Endothelial cell of umbilical vein (primary cell): Measurements from ENCODE around the gene TRIM50. TPM values are rescaled to one million over a fixed set of nuclear protein-coding genes. Genes with fewer than 3 reads are reported as not detected.
"Not testable (repeated sequence)": the region's sequence is repeated elsewhere in the genome, so short reads cannot be mapped to it uniquely, and the experiment has no call there.

Experiments
- BruUV-seq: library from RNA; stranded (reverse); fragments of 400-500 nt; replicated peaks from 2 replicates; lab custom pipeline; 2021; lab: Mats Ljungman, UMichigan
- CTCF ChIA-PET: fragments of 300-600, 350-600 bp; sonication (Branson Sonifier 250); formaldehyde crosslinking; loops from one replicate; lab custom pipeline; 2021; ENCODE audit warnings: antibody characterized with exemption, inconsistent platforms; lab: Charles Lee
- POLR2A ChIA-PET: fragments of 300-600, 350-600 bp; sonication (Branson Sonifier 250); formaldehyde crosslinking; loops from one replicate; lab custom pipeline; 2021; ENCODE audit warnings: antibody characterized with exemption, inconsistent platforms; lab: Charles Lee
- DNase-seq: peaks from one replicate; pipeline ENCODE4 v3.0.0-alpha.2; 2011; ENCODE audit warnings: low read depth, low spot score
- FAIRE-seq: peaks from 2 replicates; lab custom pipeline; 2011; peaks lifted over from hg19 to GRCh38; lab: Jason Lieb, UNC
- H2AFZ ChIP-seq: 2 replicates; pipeline ENCODE4 v1.6.0; 2012; ENCODE audit warnings: low read depth, low read length, control low read depth, inconsistent platforms
- H3K27ac ChIP-seq: 2 replicates; pipeline ENCODE4 v1.5.1; 2011; ENCODE audit warnings: low read depth, mild to moderate bottlenecking, control low read depth, low read length, moderate library complexity; ENCODE audit not compliant: insufficient read depth
- H3K27me3 ChIP-seq, 2 experiments: 2 replicates each; pipeline versions ENCODE4 v1.6.0 to v1.6.1; 2011; ENCODE audit warnings: low read length in 2 of 2, mixed read lengths in 1 of 2; ENCODE audit not compliant: control insufficient read depth in 2 of 2, insufficient read depth in 2 of 2
- H3K36me3 ChIP-seq, 2 experiments: 2 replicates in 1 of 2; 3 replicates in 1 of 2; pipeline ENCODE4 v1.5.1; 2011; ENCODE audit warnings: low read length in 2 of 2, mild to moderate bottlenecking in 1 of 2, moderate library complexity in 1 of 2; ENCODE audit not compliant: control insufficient read depth in 2 of 2, insufficient read depth in 2 of 2; ENCODE audit errors: extremely low read depth in 1 of 2
- H3K4me1 ChIP-seq: 3 replicates; pipeline ENCODE4 v1.5.1; 2011; ENCODE audit warnings: mild to moderate bottlenecking, low read length; ENCODE audit not compliant: control insufficient read depth, insufficient read depth; ENCODE audit errors: extremely low read depth
- H3K4me2 ChIP-seq: 2 replicates; pipeline ENCODE4 v1.6.1; 2011; ENCODE audit warnings: low read length, control low read depth, mixed read lengths; ENCODE audit not compliant: insufficient read depth
- H3K4me3 ChIP-seq, 3 experiments: fragments of 200-600 bp in 1 of 3; sonication (generic), shearing (Covaris generic) in 1 of 3; replicated peaks in 1 of 3; 2 replicates each; pipeline ENCODE4 v1.5.1; 2011 to 2016; ENCODE audit warnings: control low read depth in 3 of 3, low read length in 3 of 3, mild to moderate bottlenecking in 2 of 3, inconsistent platforms in 1 of 3, low read depth in 1 of 3, moderate library complexity in 1 of 3; ENCODE audit not compliant: insufficient read depth in 1 of 3
- H3K79me2 ChIP-seq: 2 replicates; pipeline ENCODE4 v1.6.0; 2012; ENCODE audit warnings: low read length, inconsistent platforms; ENCODE audit not compliant: control insufficient read depth, insufficient read depth
- H3K9ac ChIP-seq: replicated peaks from 2 replicates; pipeline ENCODE3; 2011; ENCODE audit warnings: low read length, control low read depth; ENCODE audit not compliant: insufficient read depth; ENCODE audit errors: extremely low read depth
- H3K9me1 ChIP-seq: replicated peaks from 3 replicates; pipeline ENCODE4 v1.6.0; 2011; ENCODE audit warnings: mild to moderate bottlenecking, low read length; ENCODE audit not compliant: control insufficient read depth, insufficient read depth; ENCODE audit errors: extremely low read depth
- H3K9me3 ChIP-seq: replicated peaks from 2 replicates; pipeline ENCODE4 v1.5.1; 2012; ENCODE audit warnings: low read length, inconsistent platforms; ENCODE audit not compliant: control insufficient read depth, insufficient read depth
- H4K20me1 ChIP-seq: replicated peaks from 2 replicates; pipeline ENCODE3; 2011; ENCODE audit warnings: mild to moderate bottlenecking, low read length; ENCODE audit not compliant: control insufficient read depth, insufficient read depth; ENCODE audit errors: extremely low read depth
- CTCF ChIP-seq, 2 donors: IDR thresholded peaks; 1 replicate in 1 of 2; 2 replicates in 1 of 2; pipeline ENCODE4 v1.5.1; 2011; ENCODE audit warnings: low read length in 2 of 2, mild to moderate bottlenecking in 2 of 2, moderate library complexity in 2 of 2, control low read depth in 1 of 2, inconsistent platforms in 1 of 2, low read depth in 1 of 2; ENCODE audit not compliant: insufficient read depth in 1 of 2; ENCODE audit errors: extremely low read depth in 1 of 2
- dilution Hi-C: fragments of 300-500 bp; cut with MboI; formaldehyde crosslinking; loops from one replicate; pipeline ENCODE4 v1.15.0; 2019; ENCODE audit warnings: low sequenced_read_pairs; ENCODE audit not compliant: extremely low pct_ligation_motif_present
- intact Hi-C: fragments of 100-400 bp; cut with micrococcal nuclease; formaldehyde crosslinking; loops from one replicate; pipeline ENCODE4 v1.10.0; 2022
- polyA plus RNA-seq, 4 experiments: library from polyadenylated mRNA; depleted of rRNA in 3 of 4; stranded (reverse) in 3 of 4; unstranded in 1 of 4; fragments of >200 nt; gene quantifications; 2 replicates each; pipeline versions ENCODE4 v1.2.1 to v1.2.3, GENCODE V29; 2011 to 2012; ENCODE audit warnings: missing spikeins in 1 of 4
- total RNA-seq: library from RNA; stranded (reverse); gene quantifications from 2 replicates; pipeline ENCODE4 v1.2.3, GENCODE V29; 2021

The TRIM50 gene
- total and polyA plus RNA-seq, 2 donors (not counting 3 experiments of a cell fraction or from before 2014, with no cell fraction given): not detected

DNA sequence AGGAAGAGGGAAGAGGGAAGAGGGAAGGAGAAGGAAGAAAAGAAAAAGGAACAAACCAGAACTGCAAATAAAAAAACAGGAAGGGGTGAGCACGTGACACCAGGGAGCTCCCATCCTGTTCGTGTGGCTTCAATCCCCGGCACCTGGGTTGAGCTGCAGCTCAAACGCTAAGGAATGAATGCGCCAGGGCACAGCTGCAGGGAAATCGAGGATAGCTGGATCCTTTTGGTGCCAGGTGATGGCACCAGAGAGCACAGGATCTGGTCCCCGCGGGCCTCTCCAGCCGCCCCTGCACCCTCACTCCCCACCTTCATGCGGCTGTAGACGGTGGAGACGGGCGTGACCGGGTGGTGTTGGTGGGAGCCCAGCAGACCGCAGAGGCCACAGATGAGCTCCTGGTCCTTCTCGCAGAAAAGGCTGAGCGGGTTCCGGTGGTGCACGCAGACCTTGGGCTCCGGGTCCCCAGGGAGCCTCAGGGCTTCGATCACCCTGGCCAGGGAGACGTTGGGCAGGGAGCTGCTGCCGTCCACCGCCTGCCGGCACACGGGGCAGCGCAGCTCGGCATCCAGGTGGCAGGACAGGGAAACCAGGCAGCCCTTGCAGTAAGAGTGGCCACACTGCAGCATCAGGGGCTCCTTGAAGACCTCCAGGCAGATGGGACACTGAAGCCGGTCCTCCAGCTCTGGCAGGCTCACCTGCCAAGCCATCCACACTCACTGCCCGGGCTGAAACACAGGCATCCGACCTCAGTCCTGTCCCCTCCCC is 3.6 kb downstream of the TRIM50 start:
- H3K27me3 ChIP-seq, H4K20me1 ChIP-seq, H3K9ac ChIP-seq, BruUV-seq, H3K4me1 ChIP-seq, H3K4me3 ChIP-seq, H3K36me3 ChIP-seq, H3K27ac ChIP-seq, H3K79me2 ChIP-seq, POLR2A ChIA-PET, H3K9me1 ChIP-seq, H3K4me2 ChIP-seq, dilution Hi-C loops, H3K9me3 ChIP-seq: not testable (repeated sequence)
- intact Hi-C loops: loop anchor here (1.0 to 5.0 kb wide), 2 partner anchors 113 to 128 kb away; no protein-coding TSS in a partner anchor
- DNase-seq (peak; percentile 51), FAIRE-seq (peak; percentile 49)
- CTCF ChIA-PET: interaction anchor here (0.6 to 5.0 kb wide), 17 partner anchors 10 to 410 kb away, joined by 3 to 75 read pairs (median 5); partner anchors contain the start of gene NSUN5
- peak; percentile 31 to 72 for TF ChIP-seq CTCF (IDR thresholded peaks at IDR 0.05; ENCODE audit: extremely low read depth in 1 of 2, insufficient read depth in 1 of 2, low read depth in 1 of 2, low read length in 2 of 2)
- peak overlapping the region; percentile 7 for H2AFZ ChIP-seq

GRCh38 chr7:73323434-73324080 is 4.3 kb downstream of the TRIM50 start:
- dilution Hi-C loops, H4K20me1 ChIP-seq, BruUV-seq, H3K9me3 ChIP-seq, H3K27ac ChIP-seq, H3K4me2 ChIP-seq, POLR2A ChIA-PET, H3K4me3 ChIP-seq, H3K9ac ChIP-seq, H3K9me1 ChIP-seq, H3K4me1 ChIP-seq, H3K36me3 ChIP-seq, FAIRE-seq, H3K79me2 ChIP-seq, H3K27me3 ChIP-seq, DNase-seq: not testable (repeated sequence)
- peak overlapping the region; percentile 7 for H2AFZ ChIP-seq
- CTCF ChIA-PET: interaction anchor here (0.6 to 5.0 kb wide), 17 partner anchors 10 to 411 kb away, joined by 3 to 75 read pairs (median 5); partner anchors contain the start of gene NSUN5
- intact Hi-C loops: loop anchor here (1.0 to 5.0 kb wide), 2 partner anchors 114 to 129 kb away; no protein-coding TSS in a partner anchor

DNA sequence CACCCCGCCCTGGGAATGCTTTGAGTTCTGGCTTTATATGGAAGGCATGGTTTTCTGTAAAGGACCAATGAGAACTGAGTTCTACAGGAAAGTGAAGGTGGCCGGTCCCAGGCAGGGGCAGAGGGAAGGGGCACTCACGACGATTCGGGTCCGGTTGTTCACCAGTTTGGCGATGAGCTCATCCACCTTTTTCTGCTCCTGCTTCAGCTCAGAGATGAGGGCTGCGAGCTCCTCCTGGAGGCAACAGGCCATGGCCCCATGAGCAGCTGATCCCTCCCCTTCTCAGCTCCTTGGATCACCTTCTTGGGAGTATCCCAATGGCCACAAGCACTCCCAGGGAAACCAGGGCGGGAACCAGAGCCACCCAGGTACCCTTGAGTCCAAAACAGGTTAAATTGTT is 7.9 kb downstream of the TRIM50 start:
- H3K9me1 ChIP-seq, DNase-seq, H3K27ac ChIP-seq, H3K9me3 ChIP-seq, H3K4me2 ChIP-seq, H4K20me1 ChIP-seq, H3K9ac ChIP-seq, H3K36me3 ChIP-seq, H3K4me3 ChIP-seq, H3K4me1 ChIP-seq, CTCF ChIA-PET, POLR2A ChIA-PET, H3K79me2 ChIP-seq, dilution Hi-C loops, H2AFZ ChIP-seq, H3K27me3 ChIP-seq, FAIRE-seq, BruUV-seq: not testable (repeated sequence)
- intact Hi-C loops: loop anchor here (5.0 kb wide), 1 partner anchor 117 kb away; no protein-coding TSS in a partner anchor
